ENCODE data around the gene TCF3. TPM values are rescaled to one million over a fixed set of nuclear protein-coding genes. Genes with fewer than 3 reads are reported as not detected.

The TCF3 gene
- total RNA-seq, 1 experiment from 2014 or later, result 208 TPM

DNA sequence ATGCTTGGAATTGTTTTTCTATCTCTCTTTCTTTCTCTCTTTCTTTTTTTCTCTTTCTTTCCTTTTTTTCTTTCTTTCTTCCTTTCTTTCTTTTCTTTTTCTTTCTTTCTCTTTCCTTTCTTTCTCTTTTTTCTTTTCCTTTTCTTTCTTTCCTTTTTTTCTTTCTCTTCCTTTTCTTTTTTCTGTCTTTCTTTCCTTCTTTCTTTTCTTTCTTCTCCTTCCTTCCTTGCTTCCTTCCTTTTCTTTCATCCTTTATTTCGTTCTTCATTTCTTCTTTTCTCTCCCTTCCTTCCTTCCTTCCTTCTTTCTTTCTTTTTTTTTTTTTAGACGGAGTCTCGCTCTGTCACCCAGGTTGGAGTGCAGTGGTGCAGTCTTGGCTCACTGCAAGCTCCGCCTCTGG, 82.4 kb downstream of the TCF3 start:
- RAD21 ChIA-PET (ENCODE audit: low non-redundant PET in 1 of 2, low total read pairs in 2 of 2, uncharacterized antibody in 2 of 2, unreplicated experiment in 2 of 2), result no interaction called here
- no peaks in the 10 kb centered on the region for H3K9me2 ChIP-seq (ENCODE audit: insufficient read depth)
- no peak overlapping the region for H3K9ac ChIP-seq (ENCODE audit: low read length)
- peaks cover 13 to 14% of the 10 kb centered on the region in 2 experiments; a peak in 3 of 4 replicates for H3K4me1 ChIP-seq (ENCODE audit: control insufficient read depth in 1 of 2, insufficient read depth in 2 of 2, low read length in 2 of 2)
- BruUV-seq (replicated peaks), result no TSS peak
- intact Hi-C loops (cut with micrococcal nuclease), result no loop called here
- POLR2A ChIA-PET, result no interaction called here
- no peaks in the 10 kb centered on the region for H3K27me3 ChIP-seq (ENCODE audit: insufficient read depth, low read length)
- H3K79me2 ChIP-seq (ENCODE audit: insufficient read depth, low read length), result peaks cover 23% of the 10 kb centered on the region
- no peak overlapping the region for H2AFZ ChIP-seq (ENCODE audit: low read depth, low read length, poor library complexity, severe bottlenecking)
- no peak overlapping the region for H3K27ac ChIP-seq (ENCODE audit: low read depth, low read length)
- DNase-seq (ENCODE audit: low read depth, low spot score) (no peak), ATAC-seq (no peak)
- no peak overlapping the region for H3K4me2 ChIP-seq (ENCODE audit: low read length)
- TF ChIP-seq RAD21 (IDR thresholded peaks at IDR 0.05; ENCODE audit: low read depth) (no peak), FOSL1 (IDR thresholded peaks at IDR 0.05; ENCODE audit: low read depth) (no peak), EZH2 (IDR thresholded peaks at IDR 0.05) (no peak), ZFX (IDR thresholded peaks at IDR 0.05) (no peak), TCF7L2 (IDR thresholded peaks at IDR 0.05; ENCODE audit: borderline replicate concordance, extremely low read depth, insufficient read depth, insufficient read length) (no peak), SP1 (IDR thresholded peaks at IDR 0.05; ENCODE audit: low read depth) (no peak), YY1 (IDR thresholded peaks at IDR 0.05; ENCODE audit: extremely low read depth, insufficient replicate concordance, low read depth, low read length) (no peak), POLR2A (IDR thresholded peaks at IDR 0.05; ENCODE audit: borderline replicate concordance, extremely low read depth, insufficient read depth, insufficient read length) (no peak), SRF (IDR thresholded peaks at IDR 0.05; ENCODE audit: low read depth) (no peak), CEBPB (IDR thresholded peaks at IDR 0.05; ENCODE audit: low read depth) (no peak)
- TF ChIP-seq, protein P1, sequence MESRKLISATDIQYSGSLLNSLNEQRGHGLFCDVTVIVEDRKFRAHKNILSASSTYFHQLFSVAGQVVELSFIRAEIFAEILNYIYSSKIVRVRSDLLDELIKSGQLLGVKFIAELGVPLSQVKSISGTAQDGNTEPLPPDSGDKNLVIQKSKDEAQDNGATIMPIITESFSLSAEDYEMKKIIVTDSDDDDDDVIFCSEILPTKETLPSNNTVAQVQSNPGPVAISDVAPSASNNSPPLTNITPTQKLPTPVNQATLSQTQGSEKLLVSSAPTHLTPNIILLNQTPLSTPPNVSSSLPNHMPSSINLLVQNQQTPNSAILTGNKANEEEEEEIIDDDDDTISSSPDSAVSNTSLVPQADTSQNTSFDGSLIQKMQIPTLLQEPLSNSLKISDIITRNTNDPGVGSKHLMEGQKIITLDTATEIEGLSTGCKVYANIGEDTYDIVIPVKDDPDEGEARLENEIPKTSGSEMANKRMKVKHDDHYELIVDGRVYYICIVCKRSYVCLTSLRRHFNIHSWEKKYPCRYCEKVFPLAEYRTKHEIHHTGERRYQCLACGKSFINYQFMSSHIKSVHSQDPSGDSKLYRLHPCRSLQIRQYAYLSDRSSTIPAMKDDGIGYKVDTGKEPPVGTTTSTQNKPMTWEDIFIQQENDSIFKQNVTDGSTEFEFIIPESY (IDR thresholded peaks at IDR 0.05; ENCODE audit: extremely low read depth, insufficient replicate concordance, low read length), result no peak
- TF ChIP-seq, protein P2, sequence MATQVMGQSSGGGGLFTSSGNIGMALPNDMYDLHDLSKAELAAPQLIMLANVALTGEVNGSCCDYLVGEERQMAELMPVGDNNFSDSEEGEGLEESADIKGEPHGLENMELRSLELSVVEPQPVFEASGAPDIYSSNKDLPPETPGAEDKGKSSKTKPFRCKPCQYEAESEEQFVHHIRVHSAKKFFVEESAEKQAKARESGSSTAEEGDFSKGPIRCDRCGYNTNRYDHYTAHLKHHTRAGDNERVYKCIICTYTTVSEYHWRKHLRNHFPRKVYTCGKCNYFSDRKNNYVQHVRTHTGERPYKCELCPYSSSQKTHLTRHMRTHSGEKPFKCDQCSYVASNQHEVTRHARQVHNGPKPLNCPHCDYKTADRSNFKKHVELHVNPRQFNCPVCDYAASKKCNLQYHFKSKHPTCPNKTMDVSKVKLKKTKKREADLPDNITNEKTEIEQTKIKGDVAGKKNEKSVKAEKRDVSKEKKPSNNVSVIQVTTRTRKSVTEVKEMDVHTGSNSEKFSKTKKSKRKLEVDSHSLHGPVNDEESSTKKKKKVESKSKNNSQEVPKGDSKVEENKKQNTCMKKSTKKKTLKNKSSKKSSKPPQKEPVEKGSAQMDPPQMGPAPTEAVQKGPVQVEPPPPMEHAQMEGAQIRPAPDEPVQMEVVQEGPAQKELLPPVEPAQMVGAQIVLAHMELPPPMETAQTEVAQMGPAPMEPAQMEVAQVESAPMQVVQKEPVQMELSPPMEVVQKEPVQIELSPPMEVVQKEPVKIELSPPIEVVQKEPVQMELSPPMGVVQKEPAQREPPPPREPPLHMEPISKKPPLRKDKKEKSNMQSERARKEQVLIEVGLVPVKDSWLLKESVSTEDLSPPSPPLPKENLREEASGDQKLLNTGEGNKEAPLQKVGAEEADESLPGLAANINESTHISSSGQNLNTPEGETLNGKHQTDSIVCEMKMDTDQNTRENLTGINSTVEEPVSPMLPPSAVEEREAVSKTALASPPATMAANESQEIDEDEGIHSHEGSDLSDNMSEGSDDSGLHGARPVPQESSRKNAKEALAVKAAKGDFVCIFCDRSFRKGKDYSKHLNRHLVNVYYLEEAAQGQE (IDR thresholded peaks at IDR 0.05; ENCODE audit: low read depth), result no peak
- no peaks in the 10 kb centered on the region for H3K9me3 ChIP-seq (ENCODE audit: control insufficient read depth in 1 of 2, insufficient read depth in 1 of 2, low read depth in 1 of 2, low read length in 2 of 2)
- no peak overlapping the region for H3K4me3 ChIP-seq (replicated peaks in 1 of 2; ENCODE audit: low read depth in 1 of 2, low read length in 2 of 2)
- H4K20me1 ChIP-seq (ENCODE audit: insufficient read depth), result no peaks in the 10 kb centered on the region
- CTCF ChIA-PET, result no interaction called here
- H3K36me3 ChIP-seq (ENCODE audit: control insufficient read depth in 1 of 2, insufficient read depth in 2 of 2, low read length in 2 of 2), result 0 out of 4 replicates have a peak, but pooled peaks cover 0 to 3% of the 10 kb centered on the region in 2 experiments

Measured in HCT116 (cell line).